Prostate gland (tissue), 2 donors: ENCODE data around the gene CCDC177.

Experiments used
- CTCF ChIP-seq, 4 experiments: fragments of 200-600 bp in 2 of 4; fragments of 450-650 bp in 2 of 4; sonication (generic) in 2 of 4; IDR thresholded peaks; 1 replicate in 3 of 4; 2 replicates in 1 of 4; pipeline ENCODE4 v1.5.1; 2016 to 2019; ENCODE audit warnings: antibody characterized with exemption in 4 of 4, mild to moderate bottlenecking in 2 of 4, moderate library complexity in 2 of 4
- POLR2A ChIP-seq: fragments of 450-650 bp; IDR thresholded peaks from one replicate; pipeline ENCODE4 v1.6.1; 2016; ENCODE audit warnings: antibody characterized with exemption, mild to moderate bottlenecking
- POLR2AphosphoS5 ChIP-seq: sonication (generic); formaldehyde crosslinking; IDR thresholded peaks from one replicate; pipeline ENCODE4 v1.6.1; 2017; ENCODE audit warnings: antibody characterized with exemption

GRCh38 chr14:69581316-69581935, 6.8 kb upstream of the CCDC177 start:
- TF ChIP-seq CTCF (IDR thresholded peaks at IDR 0.05) = no peak
- TF ChIP-seq POLR2AphosphoS5 = no peak
- no peak for TF ChIP-seq POLR2A
